HEK293 (cell line): ENCODE measurements around the gene UROC1.

Experiments
- CTCF ChIA-PET: fragments of 350-600 bp; formaldehyde crosslinking; extraction: SDS; loops from one replicate; lab custom pipeline; 2021; ENCODE audit warnings: antibody characterized with exemption; lab: Yijun Ruan, JAX
- POLR2A ChIA-PET: fragments of 300-600 bp; formaldehyde crosslinking; extraction: SDS; loops from one replicate; lab custom pipeline; 2020; ENCODE audit warnings: antibody characterized with exemption, inconsistent platforms; lab: Yijun Ruan, JAX
- H3K27ac ChIP-seq: fragments of 200-500 bp; sonication (Bioruptor generic); 2 replicates; pipeline ENCODE4 v1.5.1; 2014; ENCODE audit warnings: low read depth, low read length, control low read depth, inconsistent platforms; ENCODE audit errors: extremely low read depth
- H3K36me3 ChIP-seq, 2 experiments: fragments of 200-500 bp in 1 of 2; sonication (Bioruptor generic) in 1 of 2; 1 replicate in 1 of 2; 2 replicates in 1 of 2; pipeline ENCODE4 v1.5.1; 2014 to 2017; ENCODE audit warnings: inconsistent platforms in 2 of 2, low read length in 2 of 2; ENCODE audit not compliant: control insufficient read depth in 2 of 2, insufficient read depth in 1 of 2
- H3K4me1 ChIP-seq: fragments of 200-500 bp; sonication (Bioruptor generic); 2 replicates; pipeline ENCODE4 v1.5.1; 2014; ENCODE audit warnings: mild to moderate bottlenecking, low read length, inconsistent platforms; ENCODE audit not compliant: control insufficient read depth, insufficient read depth
- H3K4me3 ChIP-seq: 2 replicates; pipeline ENCODE4 v1.5.1; 2011; ENCODE audit warnings: low read depth, mild to moderate bottlenecking, control low read depth, low read length, moderate library complexity
- H3K9me3 ChIP-seq: fragments of 200-500 bp; sonication (Bioruptor generic); 2 replicates; pipeline ENCODE4 v1.5.1; 2014; ENCODE audit warnings: low read depth, low read length, inconsistent platforms; ENCODE audit not compliant: control insufficient read depth, insufficient read depth
- CTCF ChIP-seq: fragments of 450-650 bp; formaldehyde crosslinking; IDR thresholded peaks from 2 replicates; pipeline ENCODE4 v1.5.1; 2016; ENCODE audit warnings: missing biosample characterization, missing genetic modification characterization
- EGR2 ChIP-seq: fragments of 450-650 bp; formaldehyde crosslinking; IDR thresholded peaks from 2 replicates; pipeline ENCODE4 v1.5.1; 2016; ENCODE audit warnings: low read depth, missing biosample characterization, missing genetic modification characterization
- GLI4 ChIP-seq: fragments of 450-650 bp; formaldehyde crosslinking; IDR thresholded peaks from 2 replicates; pipeline ENCODE4 v1.5.1; 2016; ENCODE audit warnings: missing biosample characterization, missing genetic modification characterization
- HIC1 ChIP-seq: fragments of 450-650 bp; formaldehyde crosslinking; IDR thresholded peaks from 2 replicates; pipeline ENCODE4 v1.5.1; 2016; ENCODE audit warnings: missing biosample characterization, missing genetic modification characterization
- HOXC10 ChIP-seq: sonication (generic); formaldehyde crosslinking; IDR thresholded peaks from 2 replicates; pipeline ENCODE4 v1.8.1; 2023; ENCODE audit warnings: mild to moderate bottlenecking, missing genetic modification reagents
- SP2 ChIP-seq: fragments of 450-650 bp; formaldehyde crosslinking; IDR thresholded peaks from 2 replicates; pipeline ENCODE4 v1.5.1; 2016; ENCODE audit warnings: missing biosample characterization, missing genetic modification characterization
- YY1 ChIP-seq: fragments of 450-650 bp; formaldehyde crosslinking; IDR thresholded peaks from 2 replicates; pipeline ENCODE4 v1.5.1; 2018; ENCODE audit warnings: missing biosample characterization, missing genetic modification characterization
- ZFP69B ChIP-seq: fragments of 450-650 bp; formaldehyde crosslinking; IDR thresholded peaks from 2 replicates; pipeline ENCODE4 v1.5.1; 2016; ENCODE audit warnings: missing biosample characterization, missing genetic modification characterization
- ZNF140 ChIP-seq: fragments of 450-650 bp; formaldehyde crosslinking; IDR thresholded peaks from 2 replicates; pipeline ENCODE4 v1.5.1; 2016; ENCODE audit warnings: missing biosample characterization, missing genetic modification characterization
- ZNF157 ChIP-seq: fragments of 450-650 bp; formaldehyde crosslinking; IDR thresholded peaks from 2 replicates; pipeline ENCODE4 v1.5.1; 2016; ENCODE audit warnings: missing biosample characterization, missing genetic modification characterization
- ZNF175 ChIP-seq: fragments of 450-650 bp; formaldehyde crosslinking; IDR thresholded peaks from 2 replicates; pipeline ENCODE4 v1.5.1; 2016; ENCODE audit warnings: missing biosample characterization, missing genetic modification characterization
- ZNF18 ChIP-seq: fragments of 450-650 bp; formaldehyde crosslinking; IDR thresholded peaks from 2 replicates; pipeline ENCODE4 v1.5.1; 2016; ENCODE audit warnings: missing biosample characterization, missing genetic modification characterization
- ZNF426 ChIP-seq: fragments of 450-650 bp; formaldehyde crosslinking; IDR thresholded peaks from 2 replicates; pipeline ENCODE4 v1.5.1; 2017; ENCODE audit warnings: missing biosample characterization, missing genetic modification characterization, mild to moderate bottlenecking, inconsistent platforms, moderate library complexity
- ZNF747 ChIP-seq: fragments of 450-650 bp; formaldehyde crosslinking; IDR thresholded peaks from 2 replicates; pipeline ENCODE4 v1.5.1; 2016; ENCODE audit warnings: missing biosample characterization, missing genetic modification characterization
- ZXDB ChIP-seq: fragments of 450-650 bp; formaldehyde crosslinking; IDR thresholded peaks from 2 replicates; pipeline ENCODE4 v1.5.1; 2016; ENCODE audit warnings: missing biosample characterization, missing genetic modification characterization
- TF ChIP-seq, protein P1 (sequence below): fragments of 450-650 bp; formaldehyde crosslinking; IDR thresholded peaks from 2 replicates; pipeline ENCODE4 v1.5.1; 2016; ENCODE audit warnings: missing biosample characterization, missing genetic modification characterization, low read depth
- TF ChIP-seq, protein P2 (sequence below): fragments of 450-650 bp; formaldehyde crosslinking; IDR thresholded peaks from 2 replicates; pipeline ENCODE4 v1.5.1; 2017; ENCODE audit warnings: missing biosample characterization, missing genetic modification characterization
- TF ChIP-seq, protein P3 (sequence below): fragments of 450-650 bp; formaldehyde crosslinking; IDR thresholded peaks from 2 replicates; pipeline ENCODE4 v1.5.1; 2016; ENCODE audit warnings: missing biosample characterization, missing genetic modification characterization

UROC1 gene

GRCh38 chr3:126448136-126448892, 69.3 kb downstream of the UROC1 start (continued):
- no peak for TF ChIP-seq ZNF747 (tag by site-specific recombination)
- TF ChIP-seq, all 188 proteins: peak for 0

GRCh38 chr3:126447456-126448106, 70.0 kb downstream of the UROC1 start:
- ChIA-PET POLR2A (no interaction called here), CTCF (interaction anchor here (0.6 to 1.2 kb wide), 2 partner anchors 190 to 237 kb away, joined by 3 read pairs; no protein-coding TSS in a partner anchor)
- no peaks in the 10 kb centered on the region for H3K4me1 ChIP-seq
- no peak for TF ChIP-seq SP2 (tag by site-specific recombination)
- no peak for TF ChIP-seq EGR2 (tag by site-specific recombination)
- TF ChIP-seq ZNF140 (tag by site-specific recombination), result no peak
- no peak for TF ChIP-seq ZNF747 (tag by site-specific recombination)
- no peak for TF ChIP-seq ZNF18 (tag by site-specific recombination)
- TF ChIP-seq ZNF426 (tag by site-specific recombination), result no peak
- TF ChIP-seq, protein P1, sequence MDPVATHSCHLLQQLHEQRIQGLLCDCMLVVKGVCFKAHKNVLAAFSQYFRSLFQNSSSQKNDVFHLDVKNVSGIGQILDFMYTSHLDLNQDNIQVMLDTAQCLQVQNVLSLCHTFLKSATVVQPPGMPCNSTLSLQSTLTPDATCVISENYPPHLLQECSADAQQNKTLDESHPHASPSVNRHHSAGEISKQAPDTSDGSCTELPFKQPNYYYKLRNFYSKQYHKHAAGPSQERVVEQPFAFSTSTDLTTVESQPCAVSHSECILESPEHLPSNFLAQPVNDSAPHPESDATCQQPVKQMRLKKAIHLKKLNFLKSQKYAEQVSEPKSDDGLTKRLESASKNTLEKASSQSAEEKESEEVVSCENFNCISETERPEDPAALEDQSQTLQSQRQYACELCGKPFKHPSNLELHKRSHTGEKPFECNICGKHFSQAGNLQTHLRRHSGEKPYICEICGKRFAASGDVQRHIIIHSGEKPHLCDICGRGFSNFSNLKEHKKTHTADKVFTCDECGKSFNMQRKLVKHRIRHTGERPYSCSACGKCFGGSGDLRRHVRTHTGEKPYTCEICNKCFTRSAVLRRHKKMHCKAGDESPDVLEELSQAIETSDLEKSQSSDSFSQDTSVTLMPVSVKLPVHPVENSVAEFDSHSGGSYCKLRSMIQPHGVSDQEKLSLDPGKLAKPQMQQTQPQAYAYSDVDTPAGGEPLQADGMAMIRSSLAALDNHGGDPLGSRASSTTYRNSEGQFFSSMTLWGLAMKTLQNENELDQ (tag by site-specific recombination), result no peak
- TF ChIP-seq, protein P2, sequence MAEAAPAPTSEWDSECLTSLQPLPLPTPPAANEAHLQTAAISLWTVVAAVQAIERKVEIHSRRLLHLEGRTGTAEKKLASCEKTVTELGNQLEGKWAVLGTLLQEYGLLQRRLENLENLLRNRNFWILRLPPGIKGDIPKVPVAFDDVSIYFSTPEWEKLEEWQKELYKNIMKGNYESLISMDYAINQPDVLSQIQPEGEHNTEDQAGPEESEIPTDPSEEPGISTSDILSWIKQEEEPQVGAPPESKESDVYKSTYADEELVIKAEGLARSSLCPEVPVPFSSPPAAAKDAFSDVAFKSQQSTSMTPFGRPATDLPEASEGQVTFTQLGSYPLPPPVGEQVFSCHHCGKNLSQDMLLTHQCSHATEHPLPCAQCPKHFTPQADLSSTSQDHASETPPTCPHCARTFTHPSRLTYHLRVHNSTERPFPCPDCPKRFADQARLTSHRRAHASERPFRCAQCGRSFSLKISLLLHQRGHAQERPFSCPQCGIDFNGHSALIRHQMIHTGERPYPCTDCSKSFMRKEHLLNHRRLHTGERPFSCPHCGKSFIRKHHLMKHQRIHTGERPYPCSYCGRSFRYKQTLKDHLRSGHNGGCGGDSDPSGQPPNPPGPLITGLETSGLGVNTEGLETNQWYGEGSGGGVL, result no peak
- no peak for TF ChIP-seq ZXDB (tag by site-specific recombination)
- TF ChIP-seq ZFP69B (tag by site-specific recombination), result no peak
- TF ChIP-seq ZNF157, result no peak
- TF ChIP-seq, protein P3, sequence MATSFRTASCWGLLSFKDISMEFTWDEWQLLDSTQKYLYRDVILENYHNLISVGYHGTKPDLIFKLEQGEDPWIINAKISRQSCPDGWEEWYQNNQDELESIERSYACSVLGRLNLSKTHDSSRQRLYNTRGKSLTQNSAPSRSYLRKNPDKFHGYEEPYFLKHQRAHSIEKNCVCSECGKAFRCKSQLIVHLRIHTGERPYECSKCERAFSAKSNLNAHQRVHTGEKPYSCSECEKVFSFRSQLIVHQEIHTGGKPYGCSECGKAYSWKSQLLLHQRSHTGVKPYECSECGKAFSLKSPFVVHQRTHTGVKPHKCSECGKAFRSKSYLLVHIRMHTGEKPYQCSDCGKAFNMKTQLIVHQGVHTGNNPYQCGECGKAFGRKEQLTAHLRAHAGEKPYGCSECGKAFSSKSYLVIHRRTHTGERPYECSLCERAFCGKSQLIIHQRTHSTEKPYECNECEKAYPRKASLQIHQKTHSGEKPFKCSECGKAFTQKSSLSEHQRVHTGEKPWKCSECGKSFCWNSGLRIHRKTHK (tag by site-specific recombination), result no peak
- TF ChIP-seq YY1 (tag by site-specific recombination), result no peak
- no peak for TF ChIP-seq HIC1 (tag by site-specific recombination)
- no peak for TF ChIP-seq ZNF175 (tag by site-specific recombination)
- TF ChIP-seq GLI4 (tag by site-specific recombination), result no peak
- TF ChIP-seq CTCF (tag by site-specific recombination), result no peak
- TF ChIP-seq HOXC10 (CRISPR knock-in tag), result no peak
- TF ChIP-seq, all 188 proteins: peak for 0
- Histone ChIP-seq H3K9me3 (no peaks in the 10 kb centered on the region), H3K4me3 (no peak overlapping the region), H3K27ac (no peak overlapping the region), H3K36me3 (peaks cover 2 to 73% of the 10 kb centered on the region in 2 experiments; a peak in 2 of 3 replicates)
